ENCODE data around the gene EML2.
"Not testable (repeated sequence)": the region's sequence is repeated elsewhere in the genome, so short reads cannot be mapped to it uniquely, and the experiment has no call there.

Gene EML2, protein sequence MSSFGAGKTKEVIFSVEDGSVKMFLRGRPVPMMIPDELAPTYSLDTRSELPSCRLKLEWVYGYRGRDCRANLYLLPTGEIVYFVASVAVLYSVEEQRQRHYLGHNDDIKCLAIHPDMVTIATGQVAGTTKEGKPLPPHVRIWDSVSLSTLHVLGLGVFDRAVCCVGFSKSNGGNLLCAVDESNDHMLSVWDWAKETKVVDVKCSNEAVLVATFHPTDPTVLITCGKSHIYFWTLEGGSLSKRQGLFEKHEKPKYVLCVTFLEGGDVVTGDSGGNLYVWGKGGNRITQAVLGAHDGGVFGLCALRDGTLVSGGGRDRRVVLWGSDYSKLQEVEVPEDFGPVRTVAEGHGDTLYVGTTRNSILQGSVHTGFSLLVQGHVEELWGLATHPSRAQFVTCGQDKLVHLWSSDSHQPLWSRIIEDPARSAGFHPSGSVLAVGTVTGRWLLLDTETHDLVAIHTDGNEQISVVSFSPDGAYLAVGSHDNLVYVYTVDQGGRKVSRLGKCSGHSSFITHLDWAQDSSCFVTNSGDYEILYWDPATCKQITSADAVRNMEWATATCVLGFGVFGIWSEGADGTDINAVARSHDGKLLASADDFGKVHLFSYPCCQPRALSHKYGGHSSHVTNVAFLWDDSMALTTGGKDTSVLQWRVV

DNA sequence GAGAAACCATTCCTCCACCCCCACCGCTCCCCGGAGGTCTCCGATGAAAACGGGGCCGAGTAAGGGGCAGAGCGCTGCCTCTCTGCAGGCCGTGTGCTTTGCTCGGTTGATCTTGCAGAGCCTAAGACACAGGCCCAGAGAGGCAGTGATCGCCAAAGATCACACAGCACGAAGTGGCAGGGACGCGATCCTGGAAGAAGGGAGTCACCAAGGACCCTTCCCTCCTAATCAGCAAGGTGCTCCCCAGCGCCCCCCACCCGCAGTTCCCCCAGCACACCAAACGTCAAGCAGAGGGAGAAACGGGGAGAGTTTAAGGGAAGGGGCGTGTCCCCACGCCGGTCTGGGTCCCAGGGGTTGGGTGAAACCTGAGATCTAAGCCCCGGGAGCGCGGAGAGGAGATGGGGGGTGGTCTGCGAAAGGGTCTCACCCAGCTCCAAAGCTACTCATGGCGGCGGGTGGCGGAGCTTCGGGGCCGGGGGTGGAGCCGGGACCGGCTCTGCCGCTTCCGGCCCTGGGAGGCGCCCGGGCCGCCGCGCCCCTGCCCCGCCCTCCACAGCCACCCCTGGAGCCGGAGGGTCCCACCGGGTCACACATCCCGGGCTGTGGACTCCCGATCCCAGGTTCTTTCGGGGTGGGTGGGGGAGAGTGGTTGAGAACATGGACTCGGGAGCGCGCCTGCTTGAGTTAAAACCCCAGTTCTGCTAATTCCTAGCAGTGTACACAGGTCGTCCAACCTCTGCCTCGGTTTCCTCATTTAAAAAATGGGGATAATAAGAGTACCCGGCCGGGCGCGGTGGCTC lies at the start of gene EML2:
TSS of gene EML2 (minus strand) at position 468 of the 800 bp plus-strand sequence. CDS start at position 447, 21 bp downstream.
- DNase-seq: peak; percentile 81

DNA sequence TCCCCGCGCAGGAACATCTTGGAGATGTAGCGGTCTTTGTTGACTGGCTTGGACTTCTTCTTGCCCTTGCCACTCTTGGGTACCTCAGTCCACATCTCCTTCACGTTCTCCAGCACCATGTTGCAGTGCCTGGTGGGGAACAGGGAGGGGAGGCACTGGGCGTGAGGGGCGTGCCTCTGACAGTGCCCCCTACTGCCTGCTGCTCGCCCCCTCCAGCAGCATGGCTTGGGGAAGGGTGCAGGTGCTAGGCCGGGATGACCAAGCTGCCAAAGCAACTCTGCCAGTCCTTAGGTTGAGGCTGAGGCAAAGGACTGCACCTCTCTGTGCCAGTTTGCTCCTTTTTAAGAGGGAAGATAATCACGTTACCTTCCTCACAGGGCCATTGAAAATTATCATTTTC lies 48.4 kb upstream of the EML2 start:
- DNase-seq: no peak

DNA sequence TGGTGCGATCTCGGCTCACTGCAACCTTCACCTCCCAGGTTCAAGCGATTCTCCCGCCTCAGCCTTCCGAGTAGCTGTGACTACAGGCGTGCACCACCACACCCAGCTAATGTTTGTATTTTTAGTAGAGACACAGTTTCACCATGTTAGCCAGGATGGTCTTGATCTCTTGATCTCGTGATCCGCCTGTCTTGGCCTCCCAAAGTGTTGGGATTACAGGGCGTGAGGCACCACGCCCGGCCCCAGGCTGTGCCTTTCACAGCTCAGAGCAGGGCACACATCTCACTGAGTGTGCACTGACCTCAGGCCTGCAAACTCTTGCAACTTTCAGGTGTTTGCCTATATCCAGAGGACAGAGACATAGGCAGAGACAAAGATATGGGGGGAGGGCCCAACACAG lies 45.8 kb upstream of the EML2 start:
- not testable (repeated sequence) for DNase-seq

DNA sequence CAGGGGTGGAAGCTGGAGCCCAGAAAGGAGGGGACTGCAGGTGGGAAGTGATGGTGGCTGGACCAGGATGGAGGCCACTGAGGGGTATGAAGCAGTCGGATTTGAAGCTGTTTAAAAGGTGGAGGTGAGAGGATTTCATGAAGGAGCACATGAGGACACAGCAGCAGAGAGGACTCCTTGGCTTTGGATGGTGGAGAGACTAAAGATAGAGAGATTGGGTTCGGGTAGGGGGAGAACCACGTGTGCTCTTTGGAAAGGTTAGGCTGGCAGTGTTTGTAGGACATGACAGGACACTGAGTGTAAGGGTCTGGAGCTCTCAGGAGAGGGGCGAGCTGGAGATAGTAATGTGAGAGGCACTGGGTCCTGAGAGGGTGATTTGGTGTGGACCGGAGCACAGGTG lies 43.7 kb upstream of the EML2 start:
- no peak for DNase-seq

DNA sequence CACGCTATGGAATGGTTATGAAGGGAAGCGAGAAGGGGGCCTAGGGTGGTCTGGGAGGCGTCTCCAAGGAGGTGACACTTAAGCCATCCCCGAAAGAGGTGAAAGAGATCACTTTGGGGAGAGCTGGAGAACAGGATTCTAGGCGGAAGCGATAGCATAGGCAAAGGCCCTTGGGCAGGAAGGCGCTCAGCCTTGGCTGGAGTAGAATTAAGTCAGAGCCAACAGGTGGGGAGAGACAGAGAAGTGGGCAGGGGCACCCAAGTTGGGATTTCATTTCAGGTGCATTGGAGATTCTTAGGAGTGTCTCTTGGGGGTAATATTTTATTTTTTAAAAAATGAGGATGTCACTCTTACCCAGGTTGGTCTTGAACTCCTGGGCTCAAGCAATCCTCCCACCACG lies 42.9 kb upstream of the EML2 start:
- no peak for DNase-seq

DNA sequence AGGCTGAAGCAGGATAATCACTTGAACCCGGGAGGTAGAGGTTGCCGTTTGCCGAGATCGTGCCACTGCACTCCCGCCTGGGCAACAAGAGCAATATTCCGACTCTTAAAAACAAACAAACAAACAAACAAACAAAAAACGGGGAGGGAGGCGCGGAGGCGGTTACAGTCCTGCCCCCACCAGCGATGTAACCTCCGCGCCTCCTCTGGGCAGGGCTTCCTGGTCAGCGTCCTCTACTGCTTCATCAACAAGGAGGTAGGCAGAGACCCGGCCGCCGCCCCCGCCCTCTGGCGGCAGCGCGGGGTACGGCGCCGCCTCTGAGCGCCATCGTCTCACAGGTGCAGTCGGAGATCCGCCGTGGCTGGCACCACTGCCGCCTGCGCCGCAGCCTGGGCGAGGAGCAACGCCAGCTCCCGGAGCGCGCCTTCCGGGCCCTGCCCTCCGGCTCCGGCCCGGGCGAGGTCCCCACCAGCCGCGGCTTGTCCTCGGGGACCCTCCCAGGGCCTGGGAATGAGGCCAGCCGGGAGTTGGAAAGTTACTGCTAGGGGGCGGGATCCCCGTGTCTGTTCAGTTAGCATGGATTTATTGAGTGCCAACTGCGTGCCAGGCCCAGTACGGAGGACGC lies 42.3 kb upstream of the EML2 start:
- DNase-seq: peak; percentile 95

DNA sequence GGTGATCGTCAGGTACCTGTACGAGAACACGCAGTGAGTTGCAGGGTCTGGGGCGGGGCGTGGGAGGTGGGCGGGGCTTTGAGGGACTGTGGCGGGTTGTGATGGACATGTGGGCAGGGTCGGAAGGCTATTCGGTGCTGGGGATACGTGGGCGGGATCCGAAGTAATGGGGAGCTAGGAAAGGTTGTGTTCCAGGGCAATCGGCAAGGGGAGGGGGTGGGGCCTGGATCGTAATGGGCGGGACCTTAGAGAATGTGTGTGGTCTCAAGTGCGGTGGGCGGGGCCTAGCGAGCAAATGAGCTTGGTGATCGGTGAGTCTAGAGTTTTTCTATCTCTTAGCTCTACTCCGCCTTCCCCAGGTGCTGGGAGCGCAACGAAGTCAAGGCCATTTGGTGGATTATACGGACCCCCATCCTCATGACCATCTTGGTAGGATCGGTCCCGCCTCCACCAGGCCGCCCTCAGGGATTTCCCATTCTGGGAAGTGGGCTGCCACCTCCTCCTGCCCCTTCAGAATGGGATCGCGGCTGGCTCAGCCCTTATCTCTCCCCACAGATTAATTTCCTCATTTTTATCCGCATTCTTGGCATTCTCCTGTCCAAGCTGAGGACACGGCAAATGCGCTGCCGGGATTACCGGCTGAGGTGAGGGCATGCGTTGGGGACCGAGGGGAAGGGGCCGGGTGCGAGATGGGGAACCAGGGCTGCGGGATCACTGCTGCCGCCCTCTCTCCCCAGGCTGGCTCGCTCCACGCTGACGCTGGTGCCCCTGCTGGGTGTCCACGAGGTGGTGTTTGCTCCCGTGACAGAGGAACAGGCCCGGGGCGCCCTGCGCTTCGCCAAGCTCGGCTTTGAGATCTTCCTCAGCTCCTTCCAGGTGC lies 38.4 kb upstream of the EML2 start:
- DNase-seq: peak; percentile 90

DNA sequence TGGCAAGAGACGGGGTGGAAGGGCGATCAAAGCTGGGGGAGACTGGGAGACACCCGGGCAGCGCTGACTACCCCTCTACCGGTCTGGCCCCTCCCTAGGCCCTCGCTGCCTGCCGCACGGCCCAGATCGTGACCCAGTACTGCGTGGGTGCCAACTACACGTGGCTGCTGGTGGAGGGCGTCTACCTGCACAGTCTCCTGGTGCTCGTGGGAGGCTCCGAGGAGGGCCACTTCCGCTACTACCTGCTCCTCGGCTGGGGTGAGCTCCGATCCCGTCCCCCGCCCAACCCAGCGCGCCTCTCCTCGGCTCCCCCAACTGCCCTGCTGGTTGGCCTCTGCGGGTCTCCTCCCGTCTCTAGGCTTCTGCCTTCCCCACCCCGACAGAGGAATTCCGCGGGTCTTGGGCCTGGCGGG lies 37.7 kb upstream of the EML2 start:
- no peak for DNase-seq

DNA sequence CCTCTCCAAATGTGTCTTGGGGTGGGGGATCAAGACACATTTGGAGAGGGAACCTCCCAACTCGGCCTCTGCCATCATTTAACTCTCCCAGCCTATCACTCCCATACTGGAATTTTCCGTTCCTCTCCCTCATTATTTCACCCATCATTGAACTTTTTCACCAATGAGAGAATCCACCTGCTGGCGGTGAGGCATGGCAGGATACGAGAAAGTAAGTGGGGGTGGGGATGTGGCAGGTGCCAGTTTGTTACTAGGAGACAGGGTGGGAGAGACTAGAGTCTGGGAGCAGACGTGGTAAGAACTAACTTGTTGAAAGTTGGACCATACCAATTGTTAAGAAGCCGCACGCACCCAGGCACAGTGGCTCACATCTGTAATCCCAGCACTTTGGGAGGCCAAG lies 35.7 kb upstream of the EML2 start:
- DNase-seq: no peak

DNA sequence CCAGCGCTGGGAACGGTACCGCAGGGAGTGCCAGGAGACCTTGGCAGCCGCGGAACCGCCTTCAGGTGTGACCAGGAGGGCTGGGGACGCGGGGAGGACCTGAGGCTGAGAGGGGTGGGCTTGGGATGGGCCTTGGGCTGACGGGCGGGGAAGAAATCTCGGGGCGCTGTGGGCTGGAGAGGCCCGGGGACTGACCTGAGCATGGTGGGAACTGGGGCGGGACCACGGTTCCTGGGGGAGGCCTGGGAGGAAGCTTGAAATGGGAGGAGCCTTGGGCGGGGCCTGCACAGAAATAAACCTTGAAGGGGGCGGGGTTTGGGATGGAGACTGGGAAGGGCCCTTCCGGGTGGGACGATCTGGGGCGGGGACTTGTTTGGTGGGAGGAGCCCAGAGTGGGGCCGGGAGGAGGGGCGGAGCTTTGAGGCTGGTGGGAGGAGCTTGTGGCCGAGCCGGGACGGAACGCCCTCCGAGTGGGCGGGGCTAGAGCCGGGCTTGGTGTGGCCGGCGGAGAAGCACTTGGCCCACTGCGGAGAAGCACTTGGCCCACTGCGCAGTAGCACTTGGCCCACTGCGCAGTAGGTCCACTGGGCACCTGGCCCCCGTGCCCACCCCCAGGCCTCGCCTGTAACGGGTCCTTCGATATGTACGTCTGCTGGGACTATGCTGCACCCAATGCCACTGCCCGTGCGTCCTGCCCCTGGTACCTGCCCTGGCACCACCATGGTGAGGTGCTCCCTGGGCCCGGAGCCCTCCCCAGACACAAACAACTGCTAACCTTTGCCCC lies 31.7 kb upstream of the EML2 start:
- peak; percentile 84 for DNase-seq

DNA sequence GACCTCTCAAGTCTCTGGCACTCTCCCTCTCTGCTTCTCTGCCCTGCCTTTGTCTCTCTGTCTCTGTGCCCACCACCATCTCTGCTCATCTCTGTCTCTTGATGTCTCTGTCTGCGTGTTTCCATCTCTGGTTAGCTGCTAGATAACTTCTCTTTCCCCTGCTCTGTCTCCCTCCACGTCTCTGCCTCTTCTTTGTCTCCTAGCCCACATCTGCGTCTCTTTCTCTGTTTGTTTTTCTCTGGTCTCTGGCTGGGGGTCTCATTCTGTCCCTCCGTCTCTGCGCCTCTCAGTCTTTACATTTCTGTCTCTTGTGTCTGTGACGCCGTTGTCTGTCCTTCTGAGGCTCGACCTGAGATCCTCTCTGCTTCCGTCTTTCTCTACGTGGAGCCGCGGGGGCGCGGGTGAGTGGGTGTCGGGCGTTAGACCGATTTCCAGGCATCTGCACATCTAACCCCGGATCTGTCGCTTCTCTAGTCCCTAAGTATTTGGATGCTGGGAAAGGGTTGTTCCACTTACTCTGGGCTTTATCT lies 29.2 kb upstream of the EML2 start:
- DNase-seq: peak; percentile 75

DNA sequence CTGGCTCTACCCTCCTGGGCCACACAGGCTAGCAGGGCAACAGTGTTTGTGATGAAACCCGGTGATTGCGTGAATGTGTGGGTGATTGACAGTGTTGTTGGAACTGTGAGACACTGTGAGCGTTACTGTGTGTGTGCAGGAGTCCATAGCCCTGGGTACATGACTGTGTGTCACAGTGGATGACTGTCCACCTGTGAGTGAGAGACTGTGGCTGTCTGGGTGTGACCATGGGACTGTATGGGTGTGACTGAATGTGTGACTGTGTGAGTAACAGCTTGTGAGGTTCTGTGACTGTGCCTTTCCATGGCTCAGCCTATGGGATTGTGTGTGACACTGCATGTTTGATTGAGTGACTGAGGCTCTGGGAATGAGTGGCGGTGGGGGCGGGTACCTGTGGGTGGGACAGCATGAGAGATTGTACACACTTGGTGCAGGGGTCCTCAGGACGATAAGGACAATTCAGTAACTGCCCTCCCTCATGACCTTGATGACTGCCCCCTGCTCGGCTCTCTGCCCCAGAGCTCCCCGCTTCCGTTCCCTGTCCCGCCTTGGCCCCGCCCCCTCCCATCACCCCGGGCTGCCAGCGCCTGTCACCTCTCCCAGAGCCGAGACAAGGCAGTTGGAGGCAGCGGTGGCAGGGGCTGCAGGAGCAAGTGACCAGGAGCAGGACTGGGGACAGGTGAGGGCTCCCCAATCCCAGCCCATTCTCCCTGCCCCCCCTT lies 28.6 kb upstream of the EML2 start, which contains the start of gene GIPR:
TSS of gene GIPR (plus strand) at position 602 of the 722 bp plus-strand sequence. CDS start 1,300 bp downstream, outside the sequence.
- DNase-seq: peak; percentile 85

DNA sequence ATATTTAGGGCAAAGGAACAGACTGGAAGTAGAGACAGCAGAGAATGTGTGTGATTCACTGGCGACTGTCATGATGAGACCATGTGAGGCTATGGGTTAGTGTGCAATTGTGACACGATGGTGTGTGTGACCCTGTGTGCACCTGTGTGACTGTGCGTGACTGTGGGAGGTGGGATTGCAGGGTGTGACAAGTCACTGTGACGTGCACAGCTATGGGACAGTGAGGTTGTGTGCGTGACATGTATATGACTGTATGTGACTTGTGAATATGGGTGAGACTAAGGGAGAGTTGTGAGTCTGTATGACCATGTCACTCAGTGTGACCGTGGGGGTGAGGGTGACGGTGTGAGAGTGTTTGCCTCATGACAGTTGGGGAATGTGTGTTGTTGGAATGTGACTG lies 25.4 kb upstream of the EML2 start:
- no peak for DNase-seq

DNA sequence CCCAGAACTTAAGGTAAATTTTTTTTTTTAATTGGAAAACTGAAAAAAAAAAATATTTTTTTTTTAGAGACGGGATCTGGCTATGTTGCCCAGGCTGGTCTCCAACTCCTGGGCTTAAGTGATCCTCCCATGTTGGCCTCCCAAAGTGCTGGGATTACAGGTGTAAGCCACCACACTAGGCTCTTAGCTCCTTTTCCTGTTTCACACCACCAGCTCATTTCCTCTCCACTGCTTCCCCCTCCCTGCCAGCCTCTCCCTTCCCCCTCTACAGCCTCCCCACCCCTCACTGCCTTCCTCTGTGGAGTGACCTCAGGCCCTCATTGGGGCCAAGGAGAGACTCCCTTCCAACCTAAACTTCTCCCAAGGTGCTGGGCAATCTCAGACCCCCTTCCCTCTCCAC lies 24.6 kb upstream of the EML2 start:
- DNase-seq: no peak

DNA sequence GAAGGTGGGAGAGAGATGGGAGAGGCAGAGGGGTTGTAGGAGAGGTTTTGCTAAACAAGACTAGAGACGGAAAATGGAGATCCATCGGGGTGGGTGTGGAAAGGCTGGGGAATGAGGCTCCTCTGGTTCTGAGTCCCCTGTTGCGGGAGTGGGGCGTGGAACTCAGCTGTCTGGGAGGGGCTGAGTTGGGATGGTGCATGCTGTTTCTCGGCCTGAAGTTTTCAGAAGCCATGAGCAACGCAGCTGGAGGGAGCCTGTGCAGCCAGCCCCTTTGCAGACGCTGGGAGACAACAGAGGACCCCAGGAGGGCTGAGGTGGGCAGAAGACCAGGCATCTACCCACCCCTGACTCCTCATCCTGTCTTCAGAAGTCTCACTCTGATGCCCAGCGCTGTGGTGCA lies 21.4 kb upstream of the EML2 start:
- no peak for DNase-seq

DNA sequence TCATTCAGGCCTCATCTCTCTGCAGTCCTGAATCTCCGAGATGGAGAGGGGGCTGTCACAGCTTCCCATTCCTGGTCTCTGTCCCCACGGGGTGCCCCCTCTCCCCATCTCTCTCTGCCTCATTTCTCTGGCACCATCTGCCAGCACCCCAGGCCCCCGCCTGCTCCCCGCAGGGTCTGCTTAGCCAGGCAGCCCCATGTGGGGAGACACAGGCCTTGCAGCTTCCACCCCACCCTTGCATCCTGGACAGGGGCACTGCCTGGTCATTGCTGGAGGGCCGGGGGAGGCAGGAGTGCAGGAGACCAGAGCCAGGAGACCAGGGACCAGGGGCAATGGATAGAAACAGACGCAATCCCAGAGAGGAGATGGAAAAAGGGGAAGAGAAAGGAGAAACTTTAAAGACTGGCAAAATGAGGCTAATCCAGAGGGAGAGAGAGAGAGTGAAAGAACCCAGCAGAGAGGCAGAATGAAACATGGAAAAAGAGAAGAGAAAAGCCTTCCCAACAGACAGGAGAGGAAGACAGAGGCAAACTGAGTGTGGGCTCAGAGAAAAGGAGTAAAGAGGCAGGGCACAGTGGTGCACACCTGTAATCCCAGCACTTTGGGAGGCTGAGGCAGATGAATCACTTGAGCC lies 20.0 kb upstream of the EML2 start:
- no peak for DNase-seq

DNA sequence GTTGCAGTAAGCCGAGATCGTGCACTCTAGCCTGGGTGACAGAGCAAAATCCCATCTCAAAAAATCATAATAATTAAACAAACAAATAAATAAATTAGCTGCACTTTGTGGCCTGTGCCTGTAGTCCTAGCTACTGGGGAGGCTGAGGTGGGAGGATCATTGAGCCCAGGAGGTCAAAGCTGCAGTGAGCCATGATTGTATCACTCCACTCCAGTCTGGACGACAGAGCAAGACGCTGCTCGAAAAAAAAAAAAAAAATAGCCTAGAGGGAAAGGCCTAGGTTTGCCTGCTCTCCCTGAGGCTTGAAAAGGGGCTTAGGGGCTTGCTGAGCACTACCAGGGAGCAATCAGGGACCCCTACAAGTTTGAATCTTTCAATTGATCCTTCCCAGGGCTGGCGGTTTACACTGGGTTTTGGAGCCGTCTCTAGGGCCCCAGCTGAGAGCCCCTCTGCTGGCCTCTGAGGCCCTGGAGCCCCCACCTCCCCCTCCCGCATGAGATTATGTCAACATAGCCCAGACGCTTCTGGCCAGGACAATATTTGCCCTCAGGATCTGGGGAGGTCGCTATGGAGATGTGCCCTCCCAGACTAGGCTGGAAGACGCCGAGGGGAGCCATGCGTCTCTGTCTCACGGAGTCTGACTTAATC lies 18.4 kb upstream of the EML2 start:
- no peak for DNase-seq

DNA sequence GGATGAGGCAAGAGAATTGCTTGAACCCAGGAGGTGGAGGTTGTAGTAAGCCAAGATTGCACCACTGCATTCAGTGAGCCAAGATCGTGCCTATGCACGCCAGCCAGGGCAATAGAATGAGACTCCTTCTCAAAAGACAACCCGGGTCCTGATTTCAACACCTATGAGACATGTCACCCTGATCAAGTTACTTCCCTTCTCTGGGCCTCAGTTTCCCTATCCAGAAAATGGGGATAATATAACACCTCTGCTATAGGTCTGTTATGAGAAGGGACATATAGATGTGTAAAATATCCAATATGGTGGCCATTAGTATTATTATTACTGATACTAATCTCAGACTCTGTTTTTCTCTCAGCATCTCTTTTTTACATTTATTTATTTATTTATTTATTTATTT lies 15.9 kb upstream of the EML2 start:
- DNase-seq: no peak

DNA sequence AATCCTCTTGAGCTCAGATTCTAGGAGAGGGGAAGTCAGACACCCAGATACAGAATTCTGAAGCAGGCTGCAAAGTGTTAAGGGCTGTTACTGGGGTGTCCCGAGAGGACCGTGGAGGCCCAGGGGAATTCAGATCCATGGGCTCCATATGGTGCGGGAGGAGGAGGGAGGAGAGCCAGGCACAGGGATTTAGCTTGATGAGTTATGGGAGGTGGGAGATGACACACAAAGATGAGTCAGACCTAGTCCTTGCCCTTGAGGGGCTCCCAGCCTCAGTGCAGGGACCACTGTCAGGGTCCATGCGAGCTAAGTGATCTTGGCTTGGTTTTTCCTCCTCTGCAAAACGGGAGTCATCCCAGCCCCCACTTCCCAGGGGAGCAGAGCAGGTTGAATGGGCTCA lies 14.4 kb upstream of the EML2 start:
- DNase-seq: no peak
